Left lung (tissue), 10 donors: Measurements from ENCODE around the gene CHSY3. TPM values are rescaled to one million over a fixed set of nuclear protein-coding genes. Genes with fewer than 3 reads are reported as not detected.

ENCODE experiments used
- ATAC-seq: fragments of 200-7000 bp; cut with Tn5 transposase; one replicate; pipeline ENCODE4 v1.9.1; 2020; ENCODE audit warnings: moderate library complexity
- DNase-seq, 4 donors: peaks; one replicate each; pipeline ENCODE4 v3.0.0-alpha.2; 2013 to 2020
- H3K27ac ChIP-seq, 2 donors: fragments of 200-600 bp; sonication (generic) in 1 of 2; one replicate each; pipeline versions ENCODE4 v1.5.0 to v1.8.0; 2020 to 2021
- H3K27me3 ChIP-seq, 2 donors: fragments of 200-600 bp; sonication (generic) in 1 of 2; one replicate each; pipeline versions ENCODE4 v1.5.0 to v1.8.0; 2020 to 2021
- H3K36me3 ChIP-seq, 2 donors: fragments of 200-600 bp; sonication (generic) in 1 of 2; one replicate each; pipeline versions ENCODE4 v1.5.0 to v1.8.0; 2020 to 2021
- H3K4me1 ChIP-seq, 2 donors: fragments of 200-600 bp; one replicate each; pipeline ENCODE4 v1.8.0; 2021
- H3K4me3 ChIP-seq, 2 donors: fragments of 200-600 bp; sonication (generic) in 1 of 2; one replicate each; pipeline versions ENCODE4 v1.5.0 to v1.8.0; 2020 to 2021; ENCODE audit warnings: mild to moderate bottlenecking in 1 of 2
- H3K9me3 ChIP-seq, 2 donors: fragments of 200-600 bp; sonication (generic) in 1 of 2; one replicate each; pipeline versions ENCODE4 v1.5.0 to v1.8.0; 2020 to 2021
- intact Hi-C, 2 donors: fragments of 100-400 bp; cut with DNase I; formaldehyde crosslinking; loops; one replicate each; pipeline versions ENCODE4 v1.11.2 to v1.14.2; 2022
- polyA plus RNA-seq, 6 donors: library from polyadenylated mRNA; unstranded; fragments of 120-200 nt; gene quantifications; one replicate each; pipeline ENCODE4 v1.2.1, GENCODE V29; 2013; ENCODE audit not compliant: insufficient read length in 6 of 6
- total RNA-seq, 2 donors: library from RNA; stranded (reverse); fragmentation: NEBNext Ultra II Directional; extraction: Animal tissue kit (Norgen Biotek cat#: 25700); gene quantifications; one replicate each; pipeline ENCODE4 v1.2.1, GENCODE V29; 2021
- TF ChIP-seq, protein P1 (sequence below), 2 donors: fragments of 200-600 bp; sonication (generic) in 1 of 2; IDR thresholded peaks; one replicate each; pipeline versions ENCODE4 v1.5.0 to v1.8.0; 2021; ENCODE audit warnings: antibody characterized with exemption in 2 of 2
- donor health status: DM: no; HTN: yes; CAD: no.
- donor health status: DM: no; HTN: no; CAD: no.

CHSY3 gene
- total and polyA plus RNA-seq, 8 donors, result 5.0 to 10.1 (median 6.9) TPM

DNA sequence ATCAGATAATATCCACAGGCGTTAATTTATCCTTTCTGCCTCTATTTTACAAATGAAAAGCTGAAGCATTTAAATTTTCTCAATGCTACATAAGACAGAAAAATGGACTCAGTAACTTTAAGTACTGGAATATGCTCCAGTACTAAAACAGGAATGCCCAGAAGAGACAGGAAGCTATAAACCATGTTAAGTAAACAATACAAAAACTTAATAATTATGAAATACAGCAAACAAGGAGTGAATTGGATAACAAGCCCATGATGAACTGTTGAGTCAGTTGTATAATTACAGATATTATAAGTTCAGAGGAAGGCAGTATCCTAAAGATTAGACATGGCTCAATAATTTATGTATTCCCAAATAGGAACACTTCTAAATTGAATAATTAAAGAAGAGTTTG is 148.5 kb downstream of the CHSY3 start:
- no peak for DNase-seq
- intact Hi-C loops, result no loop called here
- no peaks in the 10 kb centered on the region for H3K27me3 ChIP-seq
- no peak for ATAC-seq
- TF ChIP-seq, protein P1, sequence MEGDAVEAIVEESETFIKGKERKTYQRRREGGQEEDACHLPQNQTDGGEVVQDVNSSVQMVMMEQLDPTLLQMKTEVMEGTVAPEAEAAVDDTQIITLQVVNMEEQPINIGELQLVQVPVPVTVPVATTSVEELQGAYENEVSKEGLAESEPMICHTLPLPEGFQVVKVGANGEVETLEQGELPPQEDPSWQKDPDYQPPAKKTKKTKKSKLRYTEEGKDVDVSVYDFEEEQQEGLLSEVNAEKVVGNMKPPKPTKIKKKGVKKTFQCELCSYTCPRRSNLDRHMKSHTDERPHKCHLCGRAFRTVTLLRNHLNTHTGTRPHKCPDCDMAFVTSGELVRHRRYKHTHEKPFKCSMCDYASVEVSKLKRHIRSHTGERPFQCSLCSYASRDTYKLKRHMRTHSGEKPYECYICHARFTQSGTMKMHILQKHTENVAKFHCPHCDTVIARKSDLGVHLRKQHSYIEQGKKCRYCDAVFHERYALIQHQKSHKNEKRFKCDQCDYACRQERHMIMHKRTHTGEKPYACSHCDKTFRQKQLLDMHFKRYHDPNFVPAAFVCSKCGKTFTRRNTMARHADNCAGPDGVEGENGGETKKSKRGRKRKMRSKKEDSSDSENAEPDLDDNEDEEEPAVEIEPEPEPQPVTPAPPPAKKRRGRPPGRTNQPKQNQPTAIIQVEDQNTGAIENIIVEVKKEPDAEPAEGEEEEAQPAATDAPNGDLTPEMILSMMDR (IDR thresholded peaks at IDR 0.05), result no peak
- no peaks in the 10 kb centered on the region for H3K9me3 ChIP-seq
- H3K4me3 ChIP-seq, result no peak overlapping the region
- H3K36me3 ChIP-seq, result no peaks in the 10 kb centered on the region
- no peaks in the 10 kb centered on the region for H3K4me1 ChIP-seq
- H3K27ac ChIP-seq, result no peak overlapping the region

DNA sequence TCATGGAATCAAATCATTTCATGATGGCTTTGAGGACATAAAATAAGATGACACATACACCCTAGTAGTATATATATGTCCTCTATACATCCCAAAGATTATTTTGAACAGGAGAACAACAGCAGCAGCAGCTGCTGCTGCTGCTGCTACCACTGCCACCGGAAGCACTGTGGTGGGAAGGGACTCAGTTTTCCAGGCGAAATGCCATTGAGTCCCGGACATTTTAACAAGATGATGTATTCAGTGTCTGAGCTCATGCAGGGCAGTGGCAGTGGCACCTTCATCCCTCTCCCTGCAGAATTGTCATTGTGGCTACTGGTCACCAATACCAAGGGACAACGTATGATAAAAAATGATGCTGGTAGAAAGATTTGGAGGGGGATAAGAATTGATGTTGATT is 151.3 kb downstream of the CHSY3 start:
- TF ChIP-seq, protein P1 (IDR thresholded peaks at IDR 0.05), result no peak
- no peak overlapping the region for H3K27ac ChIP-seq
- H3K36me3 ChIP-seq, result no peaks in the 10 kb centered on the region
- H3K27me3 ChIP-seq, result no peaks in the 10 kb centered on the region
- no peak overlapping the region for H3K4me3 ChIP-seq
- H3K9me3 ChIP-seq, result peaks cover 0 to 5% of the 10 kb centered on the region in 2 donors
- intact Hi-C loops, result no loop called here
- DNase-seq, result no peak
- H3K4me1 ChIP-seq, result no peaks in the 10 kb centered on the region
- ATAC-seq, result no peak

DNA sequence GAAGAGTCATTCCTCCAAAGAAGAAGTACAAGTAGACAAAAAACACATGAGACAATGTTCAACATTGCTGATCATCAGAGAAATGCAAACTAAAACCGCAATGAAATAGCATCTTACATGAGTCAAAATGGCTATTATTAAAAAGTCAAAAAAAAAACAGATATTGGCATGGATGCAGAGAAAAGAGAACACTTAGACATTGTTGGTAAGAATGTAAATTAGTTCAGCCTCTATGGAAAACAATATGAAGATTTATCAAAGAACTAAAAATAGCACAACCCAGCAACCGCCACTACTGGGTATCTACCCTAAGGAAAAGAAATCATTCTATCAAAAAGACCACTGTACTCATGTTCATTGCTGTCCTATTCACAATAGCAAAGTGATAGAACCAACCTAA is 157.5 kb downstream of the CHSY3 start:
- Histone ChIP-seq H3K4me1 (no peaks in the 10 kb centered on the region), H3K36me3 (no peaks in the 10 kb centered on the region), H3K4me3 (no peak overlapping the region), H3K27me3 (no peaks in the 10 kb centered on the region), H3K9me3 (peaks cover 0 to 5% of the 10 kb centered on the region in 2 donors), H3K27ac (no peak overlapping the region)
- intact Hi-C loops, result no loop called here
- DNase-seq (no peak), ATAC-seq (no peak)
- TF ChIP-seq, protein P1 (IDR thresholded peaks at IDR 0.05), result no peak

DNA sequence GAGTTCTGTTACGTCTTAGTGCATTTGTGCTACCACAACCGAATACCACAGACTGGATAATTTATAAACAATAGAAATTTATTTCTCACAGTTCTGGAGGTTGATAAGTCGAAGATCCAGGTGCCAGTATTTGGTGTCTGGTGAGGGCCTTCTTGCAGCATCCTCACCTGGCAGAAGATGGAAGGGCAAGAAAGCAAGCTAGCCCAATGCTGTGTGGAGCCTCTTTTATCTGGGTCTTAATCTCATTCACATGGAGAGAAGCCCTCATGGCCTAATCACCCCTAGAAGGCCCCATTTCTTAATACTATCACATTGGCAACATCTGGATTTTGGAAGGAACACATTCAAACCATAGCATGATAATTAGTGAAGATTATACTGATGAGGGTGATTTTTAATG is 159.3 kb downstream of the CHSY3 start:
- H3K4me1 ChIP-seq, result no peaks in the 10 kb centered on the region

DNA sequence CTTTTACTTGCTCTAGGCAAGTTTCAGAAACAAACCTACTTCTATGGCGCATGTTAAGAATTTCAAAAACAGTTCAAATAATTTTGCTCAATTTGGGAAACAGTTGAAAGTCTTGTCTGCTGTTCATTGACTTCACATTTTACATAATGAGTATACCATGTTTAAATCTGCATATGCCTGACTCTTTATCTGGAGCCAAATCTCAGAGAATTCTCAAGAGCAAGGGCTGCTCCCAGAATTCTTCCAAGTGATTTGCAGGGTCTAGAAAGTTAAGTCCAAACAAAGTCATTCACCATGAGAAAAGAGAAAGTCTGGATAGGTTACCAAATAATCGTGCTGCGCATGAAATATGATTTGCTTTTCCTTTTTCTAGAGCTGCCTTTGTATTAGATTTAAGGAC is 160.2 kb downstream of the CHSY3 start:
- intact Hi-C loops, result no loop called here
- DNase-seq (no peak), ATAC-seq (no peak)
- TF ChIP-seq, protein P1 (IDR thresholded peaks at IDR 0.05), result no peak
- Histone ChIP-seq H3K4me1 (no peaks in the 10 kb centered on the region), H3K27ac (no peak overlapping the region), H3K27me3 (no peaks in the 10 kb centered on the region), H3K4me3 (no peak overlapping the region), H3K9me3 (peaks cover 0 to 5% of the 10 kb centered on the region in 2 donors), H3K36me3 (no peaks in the 10 kb centered on the region)

More for the DNA sequence above, 159.3 kb downstream of the CHSY3 start:
- H3K27ac ChIP-seq, result no peak overlapping the region
- intact Hi-C loops, result no loop called here
- TF ChIP-seq, protein P1 (IDR thresholded peaks at IDR 0.05), result no peak
- no peak for ATAC-seq
- peaks cover 0 to 5% of the 10 kb centered on the region in 2 donors for H3K9me3 ChIP-seq
- H3K36me3 ChIP-seq, result no peaks in the 10 kb centered on the region
- DNase-seq, result no peak
- H3K4me3 ChIP-seq, result no peak overlapping the region
- H3K27me3 ChIP-seq, result no peaks in the 10 kb centered on the region
